ENCODE results near the gene FLAD1.

FLAD1 gene

GRCh38 chr1:155007251-155007828, 24.2 kb downstream of the FLAD1 start:
- no peaks in the 10 kb centered on the region for H3K27me3 ChIP-seq (ENCODE audit: insufficient read depth, low read length)
- peaks cover 76% of the 10 kb centered on the region for H3K79me2 ChIP-seq (ENCODE audit: control insufficient read depth, insufficient read depth, low read length, unreplicated experiment)
- H3K27ac ChIP-seq (ENCODE audit: low read depth, low read length), result no peak overlapping the region
- H3K36me3 ChIP-seq (ENCODE audit: insufficient read depth, low read length), result no peaks in the 10 kb centered on the region
- no peak overlapping the region for H2AFZ ChIP-seq (ENCODE audit: low read length, unreplicated experiment)
- peaks cover 38% of the 10 kb centered on the region for H3K4me1 ChIP-seq (ENCODE audit: control insufficient read depth, insufficient read depth, low read length, unreplicated experiment)
- no peak overlapping the region for H3K4me3 ChIP-seq (ENCODE audit: low read depth, low read length)

DNA sequence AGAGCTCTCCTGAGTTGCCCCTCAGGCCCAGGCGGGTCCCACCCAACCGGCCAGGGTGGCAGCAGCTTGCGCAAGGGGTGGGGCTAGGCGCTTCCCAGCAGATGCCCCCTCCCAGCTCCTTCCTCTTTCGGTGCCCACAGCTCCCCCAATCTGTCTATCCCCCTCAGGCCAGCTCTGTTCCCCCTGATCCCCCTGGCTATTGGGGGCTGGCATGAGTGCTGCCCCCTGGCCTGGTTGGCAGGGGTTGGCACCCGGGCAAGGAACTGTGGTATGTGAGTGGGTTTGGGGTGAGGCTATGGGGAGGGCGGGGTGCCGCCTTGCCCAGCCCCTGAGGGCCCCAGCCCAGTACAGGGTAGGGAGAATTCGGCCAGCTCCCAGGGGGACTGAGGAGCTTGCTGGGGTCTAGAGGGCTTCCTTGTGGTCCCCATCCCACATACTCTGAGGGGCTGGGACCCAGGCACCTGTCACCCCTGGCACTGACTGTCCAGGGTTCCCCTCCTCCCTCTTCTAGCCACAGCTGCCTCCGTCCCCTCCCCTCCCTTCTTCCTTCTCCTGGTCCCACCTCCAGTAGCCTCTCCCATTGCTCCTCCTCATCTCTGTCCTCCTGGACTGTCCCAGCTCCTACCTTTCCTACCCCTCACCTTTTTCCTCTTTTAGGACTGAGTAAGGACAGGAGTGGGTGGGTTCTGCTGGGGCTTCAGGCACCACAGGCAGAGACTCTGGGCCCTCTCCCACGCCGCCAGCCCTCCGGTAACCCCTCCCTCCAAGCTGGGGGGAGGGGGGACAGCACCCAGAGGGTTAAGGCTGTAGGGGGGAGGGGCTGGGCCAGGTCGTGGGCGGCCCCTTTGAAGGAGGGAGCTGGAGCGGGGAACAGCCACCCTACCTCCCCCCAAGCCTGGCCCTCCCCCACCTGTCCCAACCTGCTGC, 25.1 kb downstream of the FLAD1 start:
- Histone ChIP-seq H3K27ac (ENCODE audit: low read depth, low read length) (no peak overlapping the region), H3K79me2 (ENCODE audit: control insufficient read depth, insufficient read depth, low read length, unreplicated experiment) (peaks cover 70% of the 10 kb centered on the region), H2AFZ (ENCODE audit: low read length, unreplicated experiment) (no peak overlapping the region), H3K27me3 (ENCODE audit: insufficient read depth, low read length) (no peaks in the 10 kb centered on the region), H3K36me3 (ENCODE audit: insufficient read depth, low read length) (no peaks in the 10 kb centered on the region), H3K4me3 (ENCODE audit: low read depth, low read length) (no peak overlapping the region), H3K4me1 (ENCODE audit: control insufficient read depth, insufficient read depth, low read length, unreplicated experiment) (peaks cover 44% of the 10 kb centered on the region)

GRCh38 chr1:155009221-155009711, 26.1 kb downstream of the FLAD1 start:
- H3K4me1 ChIP-seq (ENCODE audit: control insufficient read depth, insufficient read depth, low read length, unreplicated experiment), result peaks cover 41% of the 10 kb centered on the region
- no peak overlapping the region for H2AFZ ChIP-seq (ENCODE audit: low read length, unreplicated experiment)
- no peaks in the 10 kb centered on the region for H3K27me3 ChIP-seq (ENCODE audit: insufficient read depth, low read length)
- peaks cover 5% of the 10 kb centered on the region; the same call in 1 of the 2 replicates for H3K36me3 ChIP-seq (ENCODE audit: insufficient read depth, low read length)
- no peak overlapping the region for H3K4me3 ChIP-seq (ENCODE audit: low read depth, low read length)
- H3K27ac ChIP-seq (ENCODE audit: low read depth, low read length), result no peak overlapping the region
- peaks cover 61% of the 10 kb centered on the region for H3K79me2 ChIP-seq (ENCODE audit: control insufficient read depth, insufficient read depth, low read length, unreplicated experiment)

DNA sequence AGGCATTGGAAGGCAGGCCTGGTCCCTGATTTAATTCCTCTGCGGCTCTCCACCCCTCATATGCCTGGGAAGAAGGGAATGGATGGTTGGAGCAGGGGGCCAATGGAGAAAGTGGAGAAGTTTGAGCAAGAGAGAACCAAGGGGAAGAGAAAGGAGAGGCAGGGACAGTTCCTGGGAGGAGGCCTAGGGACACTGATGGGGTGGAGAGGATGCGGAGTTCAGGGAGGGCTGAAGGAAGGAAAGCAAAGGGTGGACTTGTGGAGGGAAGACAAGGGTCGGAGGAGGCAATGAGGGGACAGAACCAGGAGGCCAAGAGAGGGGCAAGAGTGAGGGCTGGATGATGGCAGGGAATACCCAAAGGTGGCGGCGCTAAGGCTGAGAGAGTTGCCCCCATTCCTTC, 26.6 kb downstream of the FLAD1 start:
- H3K4me3 ChIP-seq (ENCODE audit: low read depth, low read length), result no peak overlapping the region
- H3K27ac ChIP-seq (ENCODE audit: low read depth, low read length), result no peak overlapping the region
- H2AFZ ChIP-seq (ENCODE audit: low read length, unreplicated experiment), result no peak overlapping the region
- no peaks in the 10 kb centered on the region for H3K27me3 ChIP-seq (ENCODE audit: insufficient read depth, low read length)
- peaks cover 56% of the 10 kb centered on the region for H3K79me2 ChIP-seq (ENCODE audit: control insufficient read depth, insufficient read depth, low read length, unreplicated experiment)
- H3K4me1 ChIP-seq (ENCODE audit: control insufficient read depth, insufficient read depth, low read length, unreplicated experiment), result peaks cover 37% of the 10 kb centered on the region
- H3K36me3 ChIP-seq (ENCODE audit: insufficient read depth, low read length), result peaks cover 5% of the 10 kb centered on the region; the same call in 1 of the 2 replicates

GRCh38 chr1:155010211-155010918, 27.2 kb downstream of the FLAD1 start:
- H2AFZ ChIP-seq (ENCODE audit: low read length, unreplicated experiment), result no peak overlapping the region
- peaks cover 30% of the 10 kb centered on the region for H3K4me1 ChIP-seq (ENCODE audit: control insufficient read depth, insufficient read depth, low read length, unreplicated experiment)
- no peak overlapping the region for H3K27ac ChIP-seq (ENCODE audit: low read depth, low read length)
- H3K27me3 ChIP-seq (ENCODE audit: insufficient read depth, low read length), result no peaks in the 10 kb centered on the region
- H3K36me3 ChIP-seq (ENCODE audit: insufficient read depth, low read length), result peaks cover 5% of the 10 kb centered on the region; the same call in 1 of the 2 replicates
- peaks cover 50% of the 10 kb centered on the region for H3K79me2 ChIP-seq (ENCODE audit: control insufficient read depth, insufficient read depth, low read length, unreplicated experiment)
- H3K4me3 ChIP-seq (ENCODE audit: low read depth, low read length), result no peak overlapping the region

DNA sequence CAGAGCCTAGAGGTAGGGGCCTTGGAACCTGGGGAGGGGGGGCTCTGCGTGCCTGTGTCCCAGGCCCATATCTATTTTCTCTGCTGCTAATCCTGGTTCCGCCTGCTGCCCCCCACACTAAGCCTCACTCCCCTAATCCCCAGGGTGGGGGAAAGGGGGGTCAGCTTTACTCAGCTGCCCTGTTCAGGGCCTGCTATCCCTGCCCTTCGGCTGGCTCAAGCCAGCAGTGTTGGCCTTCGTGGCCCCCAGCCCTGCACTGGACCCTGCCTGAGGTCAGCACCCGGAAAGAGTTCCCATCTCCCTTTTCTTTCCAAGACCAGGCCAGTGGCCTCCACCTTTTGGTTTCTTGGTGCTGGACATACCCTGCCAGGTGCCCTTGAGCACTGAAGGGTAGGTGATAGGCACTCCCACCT, 27.9 kb downstream of the FLAD1 start:
- no peaks in the 10 kb centered on the region for H3K27me3 ChIP-seq (ENCODE audit: insufficient read depth, low read length)
- H3K36me3 ChIP-seq (ENCODE audit: insufficient read depth, low read length), result peaks cover 5% of the 10 kb centered on the region; the same call in 1 of the 2 replicates
- H3K27ac ChIP-seq (ENCODE audit: low read depth, low read length), result peak overlapping the region; percentile 38; the same call in 1 of the 2 replicates
- H3K79me2 ChIP-seq (ENCODE audit: control insufficient read depth, insufficient read depth, low read length, unreplicated experiment), result peaks cover 44% of the 10 kb centered on the region
- no peak overlapping the region for H2AFZ ChIP-seq (ENCODE audit: low read length, unreplicated experiment)
- no peak overlapping the region for H3K4me3 ChIP-seq (ENCODE audit: low read depth, low read length)
- peaks cover 24% of the 10 kb centered on the region for H3K4me1 ChIP-seq (ENCODE audit: control insufficient read depth, insufficient read depth, low read length, unreplicated experiment)

DNA sequence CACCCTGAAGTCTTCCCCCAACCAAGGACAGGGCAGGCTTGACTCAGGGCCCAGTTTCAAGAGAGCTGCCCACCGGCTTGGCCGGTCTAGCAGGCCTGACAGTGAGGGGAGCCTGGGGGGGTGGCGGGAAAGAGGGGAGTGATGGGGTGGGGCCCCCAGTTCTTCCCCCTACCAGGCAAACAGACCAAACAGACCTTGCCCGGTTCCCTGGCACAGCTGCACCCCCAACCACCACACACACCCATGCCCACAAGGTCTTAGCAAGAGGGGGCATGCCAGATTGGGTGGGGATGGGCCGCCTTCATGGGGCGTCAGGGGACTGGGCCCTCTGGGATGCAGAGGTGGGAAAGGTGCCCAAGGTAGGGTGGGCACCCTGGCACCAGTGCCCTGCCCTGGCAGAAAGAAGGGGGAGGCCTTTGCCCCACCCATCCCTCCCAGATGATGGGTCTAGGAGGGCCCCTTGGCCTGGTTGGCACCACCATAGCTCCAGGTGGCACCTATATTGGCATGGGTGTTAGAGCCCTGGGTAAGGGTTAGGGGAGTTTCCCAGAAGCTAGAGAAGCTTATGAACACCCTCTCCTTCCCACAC, 28.4 kb downstream of the FLAD1 start:
- Histone ChIP-seq H3K27me3 (ENCODE audit: insufficient read depth, low read length) (no peaks in the 10 kb centered on the region), H3K27ac (ENCODE audit: low read depth, low read length) (peak overlapping the region; percentile 38; the same call in 1 of the 2 replicates), H3K4me1 (ENCODE audit: control insufficient read depth, insufficient read depth, low read length, unreplicated experiment) (peaks cover 22% of the 10 kb centered on the region), H3K4me3 (ENCODE audit: low read depth, low read length) (no peak overlapping the region), H3K36me3 (ENCODE audit: insufficient read depth, low read length) (peaks cover 6% of the 10 kb centered on the region; the same call in 1 of the 2 replicates), H2AFZ (ENCODE audit: low read length, unreplicated experiment) (no peak overlapping the region), H3K79me2 (ENCODE audit: control insufficient read depth, insufficient read depth, low read length, unreplicated experiment) (peaks cover 39% of the 10 kb centered on the region)

DNA sequence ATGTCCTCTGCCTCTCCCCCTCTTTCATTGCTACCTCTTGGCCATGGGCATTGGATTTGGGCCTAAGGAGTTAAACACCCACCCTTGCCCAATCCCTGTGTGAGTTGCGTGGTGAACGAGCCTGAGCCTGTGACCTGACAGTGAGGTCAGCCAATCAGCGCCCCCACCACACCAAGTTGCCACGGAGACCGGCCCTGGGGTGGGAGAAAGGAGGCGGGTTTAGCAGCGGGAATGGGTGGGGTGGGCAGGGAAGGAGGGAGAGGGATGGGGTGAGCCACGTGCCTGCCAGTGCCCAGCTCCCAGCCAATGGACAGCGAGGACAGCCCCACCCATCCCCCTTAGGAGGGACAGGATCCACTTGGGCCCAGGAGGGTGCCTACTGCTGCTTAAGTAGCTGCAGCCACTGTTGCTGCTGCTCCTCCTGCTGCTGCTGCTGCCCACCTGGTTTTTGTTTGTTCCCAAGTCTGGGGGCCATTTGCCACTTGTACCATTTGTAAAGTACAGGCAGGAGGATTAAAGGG, 28.9 kb downstream of the FLAD1 start:
- Histone ChIP-seq H2AFZ (ENCODE audit: low read length, unreplicated experiment) (no peak overlapping the region), H3K4me3 (ENCODE audit: low read depth, low read length) (no peak overlapping the region), H3K27me3 (ENCODE audit: insufficient read depth, low read length) (no peaks in the 10 kb centered on the region), H3K36me3 (ENCODE audit: insufficient read depth, low read length) (peaks cover 9% of the 10 kb centered on the region; the same call in 1 of the 2 replicates), H3K4me1 (ENCODE audit: control insufficient read depth, insufficient read depth, low read length, unreplicated experiment) (peaks cover 27% of the 10 kb centered on the region), H3K79me2 (ENCODE audit: control insufficient read depth, insufficient read depth, low read length, unreplicated experiment) (peaks cover 33% of the 10 kb centered on the region), H3K27ac (ENCODE audit: low read depth, low read length) (peak overlapping the region; percentile 38; the same call in 1 of the 2 replicates)

GRCh38 chr1:155012776-155013602, 29.8 kb downstream of the FLAD1 start:
- no peak overlapping the region for H2AFZ ChIP-seq (ENCODE audit: low read length, unreplicated experiment)
- peaks cover 33% of the 10 kb centered on the region for H3K4me1 ChIP-seq (ENCODE audit: control insufficient read depth, insufficient read depth, low read length, unreplicated experiment)
- peaks cover 9% of the 10 kb centered on the region; the same call in 1 of the 2 replicates for H3K36me3 ChIP-seq (ENCODE audit: insufficient read depth, low read length)
- H3K79me2 ChIP-seq (ENCODE audit: control insufficient read depth, insufficient read depth, low read length, unreplicated experiment), result peaks cover 26% of the 10 kb centered on the region
- no peaks in the 10 kb centered on the region for H3K27me3 ChIP-seq (ENCODE audit: insufficient read depth, low read length)
- H3K27ac ChIP-seq (ENCODE audit: low read depth, low read length), result no peak overlapping the region
- no peak overlapping the region for H3K4me3 ChIP-seq (ENCODE audit: low read depth, low read length)
